ENCODE data around the gene KRTAP7-1.

KRTAP7-1 gene

GRCh38 chr21:30829659-30830058 lies at the start of gene KRTAP7-1:
Gene KRTAP7-1 (minus strand): TSS chr21:30829759. CDS start chr21:30829698, 61 bp downstream.
- no peak for DNase-seq

DNA sequence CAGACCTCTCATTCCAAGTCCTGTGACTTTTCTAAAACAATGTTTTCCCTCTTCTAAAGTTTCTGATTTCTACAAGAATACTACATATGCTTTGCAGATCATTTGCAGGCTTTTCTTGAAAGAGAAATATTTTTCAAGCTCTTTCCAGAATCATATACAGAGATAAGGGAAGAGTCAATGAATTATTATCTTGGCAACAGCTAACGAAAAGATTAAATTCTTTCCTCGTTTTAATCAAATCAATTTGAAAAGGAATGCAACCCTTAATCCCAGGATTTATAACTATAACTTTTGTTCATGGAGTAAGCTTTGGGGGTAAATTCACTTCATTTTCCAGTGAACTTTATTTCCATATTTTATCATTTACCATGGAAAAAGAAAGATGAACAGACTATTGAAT lies 45.0 kb upstream of the KRTAP7-1 start:
- no peak for DNase-seq

DNA sequence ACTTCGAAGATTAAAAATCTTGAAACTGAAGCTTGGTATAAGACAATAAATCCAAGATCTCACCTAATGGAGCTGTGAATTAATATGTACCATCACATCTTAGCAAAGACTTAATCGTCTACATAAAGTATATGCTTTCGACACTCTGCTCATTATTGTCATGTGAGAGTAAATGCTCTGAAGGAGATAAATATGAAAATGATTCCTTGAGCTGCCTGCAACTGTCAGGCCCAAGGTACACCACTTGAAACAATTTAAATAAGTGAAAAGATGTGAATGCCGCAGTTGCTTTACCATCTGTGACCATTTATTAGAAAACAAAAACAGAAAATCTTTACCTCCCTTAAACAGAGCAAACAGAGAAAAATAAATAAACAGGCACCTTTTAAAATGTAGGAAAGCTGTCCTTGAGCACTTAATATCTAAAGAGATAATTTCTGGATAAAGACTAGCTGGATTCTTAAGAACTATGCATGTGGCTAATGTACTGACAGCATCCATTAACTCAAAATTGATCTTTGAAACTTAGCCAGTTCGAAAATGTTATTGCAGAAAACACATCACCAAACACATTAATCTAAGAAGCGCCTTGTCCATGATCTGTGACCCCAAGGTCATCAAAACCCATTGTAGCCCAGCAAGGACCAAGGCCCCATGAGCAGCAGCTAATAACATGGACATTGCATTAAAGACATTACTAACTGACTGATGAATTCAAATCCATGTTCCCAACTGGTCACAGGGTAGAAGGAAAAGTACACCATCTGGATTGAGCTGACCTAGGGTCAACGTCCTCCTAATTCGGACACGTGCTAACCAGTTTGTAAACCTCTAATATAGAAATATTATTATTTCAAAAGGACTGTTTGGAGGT lies 18.3 kb upstream of the KRTAP7-1 start:
- DNase-seq = no peak

- no peak for DNase-seq
These were observed 13.4 kb upstream of the KRTAP7-1 start for GRCh38 chr21:30842990-30843389.

DNA sequence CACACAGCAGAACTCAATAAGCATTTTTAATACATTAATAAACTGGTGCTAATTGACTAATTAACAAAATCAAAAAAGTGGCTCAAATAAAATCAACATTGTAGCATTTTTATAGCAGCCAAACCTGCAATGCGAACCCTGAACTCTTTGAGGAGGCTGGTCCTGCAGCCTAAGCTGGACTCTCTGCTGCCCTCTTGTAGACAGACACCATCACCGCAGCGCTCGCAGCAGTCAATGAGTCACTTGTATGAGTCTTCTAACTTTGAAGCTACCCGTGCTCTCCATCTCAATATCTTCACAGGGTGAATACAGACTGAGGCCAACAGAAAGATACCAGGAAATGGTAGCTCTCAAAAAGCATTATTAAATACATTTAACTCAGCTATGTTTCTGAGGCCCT lies 9.7 kb upstream of the KRTAP7-1 start:
- peak; percentile 21 to 25 for DNase-seq

- DNase-seq = no peak
These were observed 9.0 kb upstream of the KRTAP7-1 start for GRCh38 chr21:30838536-30838935.

- peak; percentile 20 to 33 for DNase-seq
These were observed 1.7 kb upstream of the KRTAP7-1 start for GRCh38 chr21:30831194-30831765.

- no peak for DNase-seq
These were observed 10.5 kb downstream of the KRTAP7-1 start for GRCh38 chr21:30818837-30819610.

DNA sequence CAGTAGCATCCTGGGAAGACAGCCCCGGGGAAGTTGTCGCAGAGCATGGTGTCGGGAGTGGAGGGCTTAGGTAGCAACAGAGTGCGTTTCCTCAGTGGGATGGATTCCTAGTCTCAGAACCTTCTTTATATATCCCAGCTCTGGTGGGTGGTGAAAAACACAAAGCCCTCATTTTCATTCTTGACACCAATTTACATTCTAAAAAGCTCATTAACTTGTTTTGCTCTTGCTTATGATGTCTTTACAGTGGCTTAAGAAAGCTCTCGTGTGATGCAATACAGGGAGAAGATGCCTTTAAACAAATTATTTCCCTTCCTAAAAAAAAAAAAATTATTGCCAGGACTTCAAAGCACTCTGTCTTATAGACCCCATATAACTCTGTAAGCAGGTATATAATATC lies 16.4 kb downstream of the KRTAP7-1 start, which contains the start of gene KRTAP8-1:
Gene KRTAP8-1, minus strand, starts transcription at position 101 of the 400 bp plus-strand sequence. Its CDS starts 54 bp downstream, at position 47.
- no peak for DNase-seq

GRCh38 chr21:30800605-30801004 lies 29.0 kb downstream of the KRTAP7-1 start:
- DNase-seq = no peak

DNA sequence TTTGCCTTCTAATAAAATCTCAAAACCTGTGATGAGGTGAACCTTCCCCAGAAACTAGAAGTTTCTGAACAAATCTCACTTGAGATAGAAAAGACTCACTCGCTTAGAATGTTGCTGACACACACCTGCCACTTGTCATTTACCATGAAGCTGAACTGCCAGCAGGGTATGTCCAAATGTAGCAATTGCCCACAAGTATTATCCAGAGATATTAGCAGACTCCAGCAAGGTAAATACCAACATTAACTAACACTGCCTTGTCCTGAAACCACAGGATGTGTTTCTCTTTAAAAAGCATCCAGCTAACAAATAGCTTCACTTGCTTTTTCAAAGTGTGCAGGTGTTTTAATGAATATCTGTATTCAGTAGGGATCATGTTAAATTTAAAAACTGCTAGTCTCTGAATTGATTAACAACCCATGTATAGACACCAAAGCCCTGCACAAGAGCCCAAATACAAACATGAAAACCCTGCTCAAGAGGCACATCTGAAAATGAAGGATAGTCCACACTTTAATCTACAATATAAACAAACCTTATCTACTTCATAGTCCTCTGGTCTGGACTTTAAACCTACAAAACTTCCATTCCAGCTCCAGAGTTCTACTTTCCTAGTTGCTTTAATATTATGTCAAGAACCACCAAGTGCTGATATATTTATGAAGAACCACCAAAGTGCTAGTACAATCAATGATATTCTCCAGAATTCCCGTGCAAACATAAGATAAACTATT lies 35.8 kb downstream of the KRTAP7-1 start:
- DNase-seq = no peak

GRCh38 chr21:30779249-30779648 lies 50.3 kb downstream of the KRTAP7-1 start:
- DNase-seq = no peak
